Measurements from ENCODE around the gene RGL2.

DNA sequence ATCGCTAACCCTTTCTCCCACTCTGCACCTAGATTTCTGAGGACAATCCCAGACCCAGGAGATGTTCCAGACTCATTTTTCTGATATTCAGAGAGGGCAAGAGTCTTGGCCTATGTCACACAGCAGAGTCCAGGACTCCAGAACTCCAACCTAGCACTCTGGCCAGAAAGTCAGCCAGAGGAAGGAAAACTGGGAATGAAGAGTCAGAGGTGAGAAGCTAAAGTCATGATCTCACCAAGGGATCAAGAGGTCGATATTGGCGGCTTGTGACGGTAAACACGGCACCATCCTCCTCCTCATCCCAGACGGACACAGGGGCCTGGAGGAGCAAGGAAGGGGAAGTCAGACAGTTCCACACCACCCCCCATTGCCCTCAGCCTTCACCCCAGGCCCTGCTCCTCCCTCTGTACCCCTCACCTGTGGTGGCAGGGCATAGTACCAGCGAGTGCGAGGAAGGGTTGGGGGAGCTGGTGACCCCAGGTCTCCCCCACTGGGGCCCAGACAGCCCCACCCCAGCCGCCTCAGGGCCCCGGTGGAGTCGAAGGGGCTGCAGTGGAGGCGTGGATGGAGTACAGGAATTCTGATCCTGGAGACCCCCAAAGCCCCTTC is 1.8 kb downstream of the RGL2 start:
- TF ChIP-seq, protein P1, sequence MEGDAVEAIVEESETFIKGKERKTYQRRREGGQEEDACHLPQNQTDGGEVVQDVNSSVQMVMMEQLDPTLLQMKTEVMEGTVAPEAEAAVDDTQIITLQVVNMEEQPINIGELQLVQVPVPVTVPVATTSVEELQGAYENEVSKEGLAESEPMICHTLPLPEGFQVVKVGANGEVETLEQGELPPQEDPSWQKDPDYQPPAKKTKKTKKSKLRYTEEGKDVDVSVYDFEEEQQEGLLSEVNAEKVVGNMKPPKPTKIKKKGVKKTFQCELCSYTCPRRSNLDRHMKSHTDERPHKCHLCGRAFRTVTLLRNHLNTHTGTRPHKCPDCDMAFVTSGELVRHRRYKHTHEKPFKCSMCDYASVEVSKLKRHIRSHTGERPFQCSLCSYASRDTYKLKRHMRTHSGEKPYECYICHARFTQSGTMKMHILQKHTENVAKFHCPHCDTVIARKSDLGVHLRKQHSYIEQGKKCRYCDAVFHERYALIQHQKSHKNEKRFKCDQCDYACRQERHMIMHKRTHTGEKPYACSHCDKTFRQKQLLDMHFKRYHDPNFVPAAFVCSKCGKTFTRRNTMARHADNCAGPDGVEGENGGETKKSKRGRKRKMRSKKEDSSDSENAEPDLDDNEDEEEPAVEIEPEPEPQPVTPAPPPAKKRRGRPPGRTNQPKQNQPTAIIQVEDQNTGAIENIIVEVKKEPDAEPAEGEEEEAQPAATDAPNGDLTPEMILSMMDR (conservative IDR thresholded peaks at IDR 0.05; ENCODE audit: low read depth, low read length): no peak
- TF ChIP-seq EZH2 (IDR thresholded peaks at IDR 0.05; ENCODE audit: borderline replicate concordance, low read depth, low read length, poor library complexity, severe bottlenecking): no peak
